GM12801 (cell line): ENCODE results near the gene SETD2.

ENCODE experiments used
- CTCF ChIP-seq: IDR thresholded peaks from one replicate; pipeline ENCODE4 v1.5.1; 2011; ENCODE audit warnings: control low read depth; ENCODE audit not compliant: insufficient read length; ENCODE audit errors: extremely low read depth

The SETD2 gene

GRCh38 chr3:47012342-47013230, 151.3 kb downstream of the SETD2 start:
- TF ChIP-seq CTCF = no peak

GRCh38 chr3:47011371-47011770, 152.5 kb downstream of the SETD2 start:
- TF ChIP-seq CTCF = no peak

- TF ChIP-seq CTCF = no peak
Observed at GRCh38 chr3:47010910-47011309, 153.0 kb downstream of the SETD2 start.

DNA sequence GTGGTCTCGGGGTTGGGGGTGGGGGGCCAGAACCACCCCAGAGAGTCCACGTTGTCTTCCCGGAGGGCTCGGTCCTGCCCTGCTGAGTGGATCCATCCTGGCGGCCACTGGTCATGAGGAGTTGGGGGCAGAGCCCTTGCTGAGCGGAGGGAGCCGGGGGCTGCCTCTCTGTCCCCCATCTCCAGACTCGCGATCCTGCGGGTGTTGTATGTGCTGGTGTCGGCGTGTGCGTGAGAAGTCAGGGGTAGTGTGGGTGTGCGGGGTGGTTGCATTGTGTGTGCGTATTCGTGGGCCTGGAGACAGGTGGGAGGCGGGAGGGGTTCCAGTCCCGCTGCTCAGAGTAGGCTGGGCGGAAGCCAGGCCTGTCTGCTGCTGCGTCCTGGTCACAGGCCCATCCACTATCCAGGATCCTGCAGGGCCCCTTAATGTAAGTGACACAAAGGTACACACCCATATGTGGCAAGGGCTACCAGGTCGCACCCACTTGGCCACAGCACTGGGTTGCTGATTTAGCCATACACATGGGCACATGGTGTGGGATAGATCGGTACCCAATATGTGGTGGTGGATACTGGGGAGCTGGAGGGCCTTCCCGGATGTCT, 153.7 kb downstream of the SETD2 start:
- TF ChIP-seq CTCF = no peak

DNA sequence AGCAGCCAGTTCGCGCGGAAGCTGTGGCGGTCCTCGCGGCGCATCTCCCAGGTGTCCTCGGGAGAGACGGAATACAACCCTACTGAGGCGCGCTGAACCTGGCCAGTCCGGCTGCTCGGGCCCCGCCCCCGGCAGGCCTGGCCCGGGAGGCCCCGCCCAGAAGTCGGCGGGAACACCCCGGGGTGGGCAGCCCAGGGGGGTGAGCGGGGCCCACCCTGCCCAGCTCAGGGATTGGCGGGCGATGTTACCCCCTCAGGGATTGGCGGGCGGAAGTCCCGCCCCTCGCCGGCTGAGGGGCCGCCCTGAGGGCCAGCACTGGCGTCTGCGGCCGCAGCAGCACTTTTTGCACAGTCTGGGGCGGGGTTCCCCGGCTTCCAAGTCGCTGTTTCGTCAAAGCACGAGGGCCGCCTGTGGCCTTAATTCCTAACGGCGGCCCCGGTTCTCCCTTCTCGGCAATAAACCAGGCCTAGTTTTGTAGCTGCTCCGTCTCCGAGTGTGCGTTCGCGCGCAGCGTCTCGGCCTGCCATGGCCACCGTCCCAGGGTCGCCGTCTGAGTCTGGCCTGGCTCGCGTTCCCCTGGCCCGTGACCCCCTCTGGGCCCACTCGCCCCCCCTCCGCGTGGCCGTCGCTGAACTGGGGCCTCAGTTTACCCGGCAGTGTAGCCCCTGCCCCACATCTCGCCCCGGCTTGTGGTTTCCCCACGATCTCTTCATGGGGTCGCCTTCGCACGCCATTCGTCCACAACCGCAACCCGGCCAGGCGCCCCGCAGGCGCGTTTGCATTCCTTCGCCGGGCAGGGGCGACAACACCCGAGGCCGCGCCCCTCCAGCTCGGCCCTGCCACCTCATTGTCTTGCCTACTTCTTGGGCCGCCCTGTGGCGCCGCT, 154.4 kb downstream of the SETD2 start:
- TF ChIP-seq CTCF = no peak

DNA sequence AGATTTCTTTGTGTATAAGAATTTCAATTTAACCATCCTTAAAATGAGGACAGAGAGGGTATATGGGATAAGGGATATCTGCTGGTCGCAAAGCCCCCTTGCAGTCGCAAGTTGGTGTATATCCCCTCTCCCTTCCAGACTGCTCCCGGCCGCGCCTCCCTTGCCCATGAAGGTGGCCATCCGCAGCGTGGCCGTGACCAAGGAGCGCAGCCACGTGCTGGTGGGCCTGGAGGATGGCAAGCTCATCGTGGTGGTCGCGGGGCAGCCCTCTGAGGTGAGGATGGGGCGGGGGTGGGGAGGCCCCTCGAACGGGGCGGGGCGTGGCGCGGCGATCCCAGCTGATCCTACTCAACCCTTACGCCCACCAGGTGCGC, 155.1 kb downstream of the SETD2 start:
- TF ChIP-seq CTCF = no peak

DNA sequence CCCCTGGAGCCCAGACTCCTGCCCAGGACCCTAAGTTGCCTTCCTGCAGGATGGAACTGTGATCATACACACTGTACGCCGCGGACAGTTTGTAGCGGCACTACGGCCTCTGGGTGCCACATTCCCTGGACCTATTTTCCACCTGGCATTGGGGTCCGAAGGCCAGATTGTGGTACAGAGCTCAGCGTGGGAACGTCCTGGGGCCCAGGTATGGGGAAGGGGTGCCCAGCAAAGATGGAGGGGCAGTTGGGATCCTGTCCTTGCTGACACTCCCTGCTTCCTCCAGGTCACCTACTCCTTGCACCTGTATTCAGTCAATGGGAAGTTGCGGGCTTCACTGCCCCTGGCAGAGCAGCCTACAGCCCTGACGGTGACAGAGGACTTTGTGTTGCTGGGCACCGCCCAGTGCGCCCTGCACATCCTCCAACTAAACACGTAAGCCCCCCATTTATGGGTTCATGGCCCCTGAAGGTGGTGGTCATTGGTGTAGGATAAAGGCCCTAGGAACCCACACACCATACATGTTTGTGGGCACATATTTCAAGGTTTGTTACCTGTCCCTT, 155.6 kb downstream of the SETD2 start:
- no peak for TF ChIP-seq CTCF
